Sigmoid colon (tissue), 4 donors: ENCODE measurements around the gene TET1.

ENCODE experiments used
- POLR2A ChIP-seq, 2 donors: fragments of 450-650 bp; IDR thresholded peaks; one replicate each; pipeline ENCODE4 v1.6.1; 2016; ENCODE audit warnings: antibody characterized with exemption in 2 of 2, mild to moderate bottlenecking in 2 of 2, moderate library complexity in 2 of 2
- POLR2AphosphoS5 ChIP-seq, 4 donors: sonication (generic); formaldehyde crosslinking; IDR thresholded peaks; one replicate each; pipeline ENCODE4 v1.6.1; 2017; ENCODE audit warnings: antibody characterized with exemption in 4 of 4
- TF ChIP-seq, protein P1 (sequence below), 4 experiments: fragments of 450-650 bp in 3 of 4; fragments of 200-600 bp in 1 of 4; IDR thresholded peaks; one replicate each; pipeline ENCODE4 v1.5.1; 2016 to 2019; ENCODE audit warnings: antibody characterized with exemption in 4 of 4, mild to moderate bottlenecking in 3 of 4, moderate library complexity in 2 of 4

DNA sequence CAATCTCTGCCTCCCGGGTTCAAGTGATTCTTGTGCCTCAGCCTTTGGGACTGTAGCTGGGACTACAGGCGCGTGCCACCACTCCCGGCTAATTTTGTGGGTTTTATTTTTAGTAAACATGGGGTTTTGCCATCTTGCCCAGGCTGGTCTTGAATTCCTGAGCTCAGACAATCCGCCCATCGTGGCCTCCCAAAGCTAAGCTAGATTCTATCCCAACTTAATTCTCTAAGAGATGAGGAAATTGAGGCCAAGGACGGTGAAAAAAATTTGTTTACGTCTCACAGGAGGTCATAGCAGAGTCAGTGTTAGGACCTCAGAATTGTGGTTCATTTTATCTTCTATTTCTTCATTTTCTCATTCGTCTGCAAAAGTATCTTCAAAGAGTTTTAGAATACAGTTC, 167.0 kb downstream of the TET1 start:
- TF ChIP-seq, protein P1, sequence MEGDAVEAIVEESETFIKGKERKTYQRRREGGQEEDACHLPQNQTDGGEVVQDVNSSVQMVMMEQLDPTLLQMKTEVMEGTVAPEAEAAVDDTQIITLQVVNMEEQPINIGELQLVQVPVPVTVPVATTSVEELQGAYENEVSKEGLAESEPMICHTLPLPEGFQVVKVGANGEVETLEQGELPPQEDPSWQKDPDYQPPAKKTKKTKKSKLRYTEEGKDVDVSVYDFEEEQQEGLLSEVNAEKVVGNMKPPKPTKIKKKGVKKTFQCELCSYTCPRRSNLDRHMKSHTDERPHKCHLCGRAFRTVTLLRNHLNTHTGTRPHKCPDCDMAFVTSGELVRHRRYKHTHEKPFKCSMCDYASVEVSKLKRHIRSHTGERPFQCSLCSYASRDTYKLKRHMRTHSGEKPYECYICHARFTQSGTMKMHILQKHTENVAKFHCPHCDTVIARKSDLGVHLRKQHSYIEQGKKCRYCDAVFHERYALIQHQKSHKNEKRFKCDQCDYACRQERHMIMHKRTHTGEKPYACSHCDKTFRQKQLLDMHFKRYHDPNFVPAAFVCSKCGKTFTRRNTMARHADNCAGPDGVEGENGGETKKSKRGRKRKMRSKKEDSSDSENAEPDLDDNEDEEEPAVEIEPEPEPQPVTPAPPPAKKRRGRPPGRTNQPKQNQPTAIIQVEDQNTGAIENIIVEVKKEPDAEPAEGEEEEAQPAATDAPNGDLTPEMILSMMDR (IDR thresholded peaks at IDR 0.05) = no peak
- TF ChIP-seq POLR2A (IDR thresholded peaks at IDR 0.05) (no peak), POLR2AphosphoS5 (IDR thresholded peaks at IDR 0.05) (no peak)
